Motor neuron (in vitro differentiated cells): ENCODE measurements around the gene CXCR3. TPM values are rescaled to one million over a fixed set of nuclear protein-coding genes. Genes with fewer than 3 reads are reported as not detected.

Source experiments
- ATAC-seq, 8 experiments: fragments of 200-7000 bp; cut with Tn5 transposase; replicated peaks in 6 of 8; 2 replicates each; pipeline ENCODE4 v1.8.0; 2021; ENCODE audit warnings: mild to moderate bottlenecking in 8 of 8, moderate library complexity in 8 of 8
- H3K27ac ChIP-seq, 2 donors: fragments of 250-450 bp; sonication (Bioruptor Pico); 2 replicates each; pipeline ENCODE4 v1.9.0; 2021; ENCODE audit warnings: antibody characterized with exemption in 2 of 2, mild to moderate bottlenecking in 2 of 2, moderate library complexity in 1 of 2
- H3K4me1 ChIP-seq, 2 donors: fragments of 250-450 bp; sonication (Bioruptor Pico); replicated peaks in 1 of 2; 2 replicates each; pipeline ENCODE4 v1.6.1; 2021; ENCODE audit warnings: antibody characterized with exemption in 2 of 2, mild to moderate bottlenecking in 2 of 2, moderate library complexity in 1 of 2
- H3K4me3 ChIP-seq, 5 donors: fragments of 250-450 bp; sonication (Bioruptor Pico); 2 replicates each; pipeline ENCODE4 v1.9.0; 2021; ENCODE audit warnings: antibody characterized with exemption in 5 of 5, mild to moderate bottlenecking in 5 of 5, moderate library complexity in 4 of 5
- WGBS, 10 experiments: fragments of 450-650 bp; shearing (Covaris generic); methylation state at CpG; one replicate each; pipeline ENCODE4 v1.0.0; 2022; 5-methylcytosine and 5-hydroxymethylcytosine counted together
- in situ Hi-C, 9 experiments: fragments of 400-800 bp; cut with MboI; loops; one replicate each; pipeline ENCODE4 v1.15.0; 2021; ENCODE audit warnings: low sequenced_read_pairs in 9 of 9, low pct_unique_long_range_greater_than_20kb in 2 of 9; ENCODE audit not compliant: unreplicated experiment in 9 of 9
- total RNA-seq, 8 experiments: library from RNA; unstranded; fragments of 300-600 nt; gene quantifications; 2 replicates each; pipeline versions ENCODE4 v1.2.3 to v1.2.4, GENCODE V29; 2022

CXCR3 gene
- total RNA-seq, 8 experiments from 2014 or later: 0.05 to 1.4 (median 0.32) TPM; not detected in 2

DNA sequence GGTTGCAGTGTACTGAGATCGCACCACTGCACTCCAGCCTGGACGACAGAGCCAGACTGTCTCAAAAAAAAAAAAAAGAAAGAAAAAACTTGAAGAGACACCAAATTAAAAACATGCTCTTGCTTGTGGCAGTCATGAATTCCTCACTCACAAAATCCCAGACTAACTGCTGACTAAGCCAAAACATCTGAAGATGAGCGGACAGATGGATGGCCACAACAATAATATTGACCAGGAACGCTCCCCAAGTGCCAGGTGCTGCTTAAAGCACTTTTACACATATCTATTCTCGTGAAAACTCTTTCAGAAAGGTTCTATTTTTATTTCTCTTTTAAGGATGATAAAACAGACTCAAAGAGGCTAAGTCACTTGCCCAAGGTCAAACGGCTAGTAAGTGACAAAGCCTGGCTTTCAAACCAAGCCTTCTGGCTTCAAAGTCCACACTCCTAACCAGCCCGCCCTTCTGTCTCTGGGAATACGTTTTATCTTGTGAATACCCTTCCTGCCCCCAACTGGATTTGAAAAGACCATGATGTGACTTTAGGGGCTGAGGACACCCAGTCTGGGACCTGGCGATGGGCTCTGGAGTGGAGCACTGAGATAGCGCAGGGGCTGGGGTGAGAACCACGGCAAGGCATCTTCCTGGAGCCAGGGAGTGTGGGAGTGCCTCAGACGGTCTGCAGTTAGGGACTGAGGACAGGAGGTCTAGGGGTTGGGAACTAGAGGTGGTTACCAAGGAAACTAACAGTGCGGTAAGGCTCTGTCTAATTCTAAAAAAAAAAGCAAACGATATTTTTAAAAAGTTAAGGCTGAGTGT is 9.5 kb upstream of the CXCR3 start:
- Histone ChIP-seq H3K4me1 (no peaks in the 10 kb centered on the region), H3K27ac (no peak overlapping the region), H3K4me3 (no peak overlapping the region)
- in situ Hi-C loops: no loop called here
- WGBS, 10 experiments: 40 to 88% (median 64%) methylated on average over 1 to 8 of the region's 14 CpGs; no CpG with 5 or more reads in 5 of the 10 experiments
- ATAC-seq: no peak

DNA sequence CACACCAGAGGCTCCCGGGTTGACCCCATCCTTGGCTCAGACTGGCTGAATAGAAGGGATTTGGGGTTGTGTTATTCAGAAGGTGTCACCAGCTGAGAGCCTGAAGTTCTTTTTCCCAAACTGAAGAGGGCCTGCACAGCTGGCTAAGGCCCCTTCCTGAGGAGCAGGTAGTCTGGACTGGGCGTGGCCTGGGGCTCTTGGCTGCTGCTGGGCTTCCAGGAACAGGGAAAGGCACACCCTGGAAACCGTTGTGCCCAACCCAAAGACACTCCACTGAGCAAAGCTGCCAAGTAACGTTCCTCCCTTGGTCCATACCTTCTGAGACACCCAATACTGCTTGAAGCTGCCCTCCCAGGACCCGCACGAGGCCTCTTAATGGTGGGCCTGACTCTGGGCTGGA is 8.3 kb upstream of the CXCR3 start:
- Histone ChIP-seq H3K27ac (no peak overlapping the region), H3K4me1 (no peaks in the 10 kb centered on the region), H3K4me3 (no peak overlapping the region)
- in situ Hi-C loops: no loop called here
- peak in 3 of 8 experiments; percentile 44 to 59 (median 44) for ATAC-seq
- 20 to 80% methylated on average over 1 to 3 of the region's 6 CpGs; no CpG with 5 or more reads in 8 of the 10 experiments for WGBS, 10 experiments

DNA sequence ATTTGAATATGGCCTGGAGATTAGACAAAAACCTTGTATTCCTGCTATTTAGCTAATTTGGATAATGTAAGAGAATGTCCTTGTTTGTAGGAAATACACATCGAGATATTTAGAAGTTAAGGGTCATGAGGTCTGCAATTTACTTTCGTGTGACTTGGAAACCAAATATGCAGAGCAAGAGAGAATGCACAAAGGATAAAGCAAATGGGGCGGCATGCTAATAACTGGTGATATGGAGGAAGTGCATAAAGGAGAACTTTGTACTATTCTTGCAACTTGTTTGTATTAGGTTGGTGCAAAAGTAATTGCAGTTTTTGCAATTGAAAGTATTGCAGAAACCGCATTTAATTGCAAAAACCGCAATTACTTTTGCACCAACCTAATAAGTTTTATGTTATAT is 7.2 kb upstream of the CXCR3 start:
- 60 to 100% (median 74%) methylated on average over 1 to 5 of the region's 5 CpGs; no CpG with 5 or more reads in 1 of the 10 experiments for WGBS, 10 experiments
- Histone ChIP-seq H3K4me1 (no peaks in the 10 kb centered on the region), H3K4me3 (no peak overlapping the region), H3K27ac (no peak overlapping the region)
- in situ Hi-C loops: no loop called here
- ATAC-seq: no peak

DNA sequence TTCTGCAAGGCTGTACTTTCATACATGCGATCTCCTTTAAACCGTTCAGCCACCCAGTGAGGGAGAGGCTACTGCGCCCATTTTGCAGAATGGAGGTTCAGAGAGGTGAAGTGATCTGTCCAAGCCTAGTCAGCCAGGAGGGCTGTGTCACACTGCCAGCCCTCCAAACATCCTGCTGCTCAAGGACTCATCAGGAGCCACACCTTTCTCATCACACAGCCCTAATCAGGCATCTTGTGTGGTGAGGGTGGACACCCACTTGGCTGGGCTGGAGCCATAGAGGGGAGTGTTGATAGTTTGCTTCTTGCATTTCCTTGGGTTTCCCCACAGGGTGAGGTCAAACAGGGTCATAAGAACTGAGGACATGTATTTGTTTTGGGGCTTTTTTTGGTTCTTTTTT is 5.4 kb upstream of the CXCR3 start:
- Histone ChIP-seq H3K4me1 (no peaks in the 10 kb centered on the region), H3K27ac (no peak overlapping the region), H3K4me3 (no peak overlapping the region)
- in situ Hi-C loops: no loop called here
- 61 to 100% (median 91%) methylated on average over 1 to 3 of the region's 3 CpGs; no CpG with 5 or more reads in 7 of the 10 experiments for WGBS, 10 experiments
- ATAC-seq: peak in 1 of 8 experiments; percentile 11

DNA sequence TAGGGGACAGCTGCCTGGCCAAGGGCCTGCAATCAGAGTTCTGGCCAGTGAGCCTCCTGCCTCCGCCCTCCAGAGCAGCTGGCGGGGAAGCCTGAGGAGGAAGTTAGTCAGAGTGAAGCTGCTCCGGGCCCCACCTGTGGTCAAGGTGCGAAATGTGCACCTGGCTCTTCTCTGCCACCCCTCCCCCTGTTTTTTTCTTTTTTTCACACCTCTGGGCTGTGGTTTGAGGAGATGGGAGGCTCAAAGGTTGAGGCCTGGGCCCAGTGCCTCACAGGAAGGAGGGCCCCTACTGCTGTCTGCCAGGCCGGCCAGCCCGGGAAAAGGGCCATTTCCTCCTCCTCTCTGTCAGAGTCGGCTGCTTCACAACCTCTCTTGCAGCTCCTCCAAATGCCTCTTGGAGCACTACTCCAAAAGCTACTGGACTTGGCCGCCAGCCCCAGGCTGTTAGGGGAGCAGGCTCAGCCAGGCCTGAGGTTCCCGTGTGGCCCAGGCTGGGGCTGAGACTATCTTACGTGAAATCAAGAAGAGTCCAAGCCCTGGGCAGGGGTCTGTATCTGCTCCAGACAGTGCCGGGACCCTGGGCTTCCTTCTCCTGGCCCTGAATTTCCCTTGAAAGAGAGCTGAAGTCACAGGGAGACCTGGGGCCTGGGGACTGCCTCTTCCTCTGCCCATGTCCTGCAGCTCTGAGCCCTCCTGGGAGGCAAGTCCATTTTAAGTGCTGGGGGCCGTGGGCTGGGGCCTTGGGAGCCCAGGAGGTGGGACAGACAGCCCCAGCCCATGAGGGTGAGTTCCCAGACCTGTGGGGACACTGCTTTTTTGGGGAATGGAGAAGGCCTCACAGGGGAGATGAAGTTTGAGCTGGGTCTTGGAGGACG is 4.5 kb upstream of the CXCR3 start:
- Histone ChIP-seq H3K4me3 (no peak overlapping the region), H3K27ac (no peak overlapping the region), H3K4me1 (no peaks in the 10 kb centered on the region)
- in situ Hi-C loops: no loop called here
- peak in 4 of 8 experiments; percentile 37 to 81 (median 49) for ATAC-seq
- 0 to 29% (median 27%) methylated on average over 1 to 5 of the region's 13 CpGs; no CpG with 5 or more reads in 7 of the 10 experiments for WGBS, 10 experiments

DNA sequence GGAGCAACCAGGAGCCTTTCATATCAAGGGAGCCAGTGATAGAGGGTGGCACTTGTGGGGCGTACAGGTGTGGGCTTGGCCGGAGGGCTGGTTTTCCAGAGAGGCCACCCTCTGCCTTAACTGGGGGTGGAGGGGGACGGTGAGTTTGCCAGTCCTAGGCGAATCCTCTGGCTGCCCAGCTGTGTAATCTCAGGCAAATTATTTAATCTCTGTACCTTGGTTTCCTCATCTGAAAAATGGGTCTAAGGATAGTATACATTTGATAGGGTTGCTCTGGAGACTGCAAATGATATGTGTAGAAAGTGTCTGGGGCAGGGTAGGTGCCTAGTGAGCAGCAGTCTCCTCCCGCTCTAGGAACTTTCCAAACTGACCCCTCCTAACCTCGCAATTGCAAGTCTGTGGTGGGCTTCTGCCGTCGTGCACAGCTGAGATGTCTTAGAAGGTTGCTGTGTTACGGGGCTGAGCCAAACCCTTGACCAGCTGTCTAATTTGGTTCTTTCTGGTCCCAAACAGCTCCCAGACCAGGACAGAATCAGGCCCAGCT is 3.8 kb upstream of the CXCR3 start:
- Histone ChIP-seq H3K4me1 (no peaks in the 10 kb centered on the region), H3K27ac (no peak overlapping the region), H3K4me3 (no peak overlapping the region)
- 56 to 60% methylated on average over 1 to 7 of the region's 9 CpGs; no CpG with 5 or more reads in 8 of the 10 experiments for WGBS, 10 experiments
- no peak for ATAC-seq
- in situ Hi-C loops: no loop called here

DNA sequence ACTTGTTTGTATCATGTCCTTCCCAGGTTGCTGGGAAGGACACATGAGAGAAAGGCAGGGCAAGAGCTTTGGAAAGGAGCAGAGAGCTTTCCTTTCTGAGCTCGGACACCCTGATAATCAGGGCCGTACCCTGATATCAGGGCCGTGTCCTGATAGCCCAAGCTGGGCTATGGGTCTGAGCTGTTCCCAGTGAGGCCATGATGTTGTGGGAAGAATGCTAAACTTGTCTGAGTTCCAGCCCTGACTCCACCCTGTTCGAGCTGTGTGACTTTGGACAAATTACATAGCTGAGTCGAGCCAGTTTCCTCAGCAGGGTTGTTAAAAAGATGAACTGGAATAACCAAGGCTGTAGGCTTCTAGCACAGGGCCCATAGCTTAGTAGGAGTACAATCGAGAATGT is 3.3 kb upstream of the CXCR3 start:
- in situ Hi-C loops: no loop called here
- peak in 2 of 8 experiments; percentile 39 to 57 for ATAC-seq
- H3K4me1 ChIP-seq: no peaks in the 10 kb centered on the region
- WGBS, 10 experiments: 57 to 80% methylated on average over 2 to 5 of the region's 6 CpGs; no CpG with 5 or more reads in 8 of the 10 experiments
- no peak overlapping the region for H3K27ac ChIP-seq
- no peak overlapping the region for H3K4me3 ChIP-seq

DNA sequence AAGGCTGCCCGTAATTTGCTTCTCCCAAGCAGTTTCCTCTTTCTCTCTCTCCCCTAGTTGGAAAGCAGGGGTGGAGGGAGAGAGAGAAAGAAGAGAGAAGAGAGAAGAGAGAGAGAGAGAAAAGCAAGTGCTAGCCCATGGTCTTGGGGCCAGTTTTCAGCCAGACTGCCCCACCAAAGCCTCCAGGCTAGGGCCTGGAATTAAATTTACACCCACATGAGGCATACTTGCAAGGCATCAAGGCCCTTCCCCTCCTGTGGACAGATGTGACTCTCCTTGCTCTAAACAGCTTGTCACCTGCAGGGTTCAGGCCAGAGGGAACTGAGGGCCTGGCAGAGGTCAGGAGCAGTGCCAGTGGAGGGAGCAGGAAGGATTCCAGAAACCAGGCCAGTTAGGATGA is 1.7 kb upstream of the CXCR3 start:
- Histone ChIP-seq H3K4me1 (no peaks in the 10 kb centered on the region), H3K4me3 (no peak overlapping the region), H3K27ac (no peak overlapping the region)
- in situ Hi-C loops: no loop called here
- ATAC-seq: peak in 3 of 8 experiments; percentile 44 to 51 (median 45)
- 0 to 50% methylated on average over 1 of the region's 1 CpG; no CpG with 5 or more reads in 8 of the 10 experiments for WGBS, 10 experiments

DNA sequence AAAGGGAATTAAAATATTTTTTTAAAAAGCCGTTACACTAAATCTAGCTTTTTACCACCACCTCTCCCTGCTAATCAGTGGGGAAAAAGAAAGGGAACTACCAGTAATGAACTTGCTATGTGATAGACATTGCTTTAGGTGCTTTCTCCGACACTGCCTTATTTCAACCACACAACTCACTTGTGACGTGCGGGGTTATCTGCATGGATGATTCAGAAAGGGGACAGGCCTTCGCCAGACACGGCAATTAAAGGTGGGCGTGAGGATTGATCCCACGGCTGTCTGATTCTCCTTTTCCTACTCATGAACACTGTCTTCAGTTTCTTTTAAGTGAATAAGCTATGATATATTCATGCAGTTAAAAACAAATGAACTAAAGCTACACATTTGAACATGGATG is 882 bp upstream of the CXCR3 start:
- ATAC-seq: no peak

DNA sequence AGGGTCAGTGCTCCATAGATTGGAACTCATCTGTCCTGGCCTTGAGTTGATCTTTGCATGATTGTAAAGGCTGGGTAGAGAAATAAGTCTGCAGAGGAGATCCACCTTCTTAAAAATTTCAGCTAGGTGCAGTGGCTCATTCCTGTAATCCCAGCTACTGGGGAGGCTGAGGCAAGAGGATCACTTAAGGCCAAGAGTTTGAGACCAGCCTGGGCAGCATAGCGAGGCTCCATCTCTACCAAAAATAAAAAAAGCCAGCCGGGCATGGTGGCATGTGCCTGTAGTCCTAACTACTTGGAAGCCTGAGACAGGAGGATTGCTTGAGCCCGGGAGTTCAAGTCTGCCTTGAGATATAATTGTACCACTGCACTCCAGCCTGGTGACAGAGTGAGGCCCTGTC is 476 bp upstream of the CXCR3 start:
- Histone ChIP-seq H3K4me1 (no peaks in the 10 kb centered on the region), H3K27ac (no peak overlapping the region), H3K4me3 (no peak overlapping the region)
- WGBS, 10 experiments: 14% methylated on average over 1 of the region's 3 CpGs; no CpG with 5 or more reads in 9 of the 10 experiments
- no peak for ATAC-seq
- in situ Hi-C loops: no loop called here

More for the DNA sequence above, 882 bp upstream of the CXCR3 start:
- WGBS, 10 experiments: 26 to 84% (median 78%) methylated on average over 1 to 5 of the region's 8 CpGs; no CpG with 5 or more reads in 6 of the 10 experiments
- H3K27ac ChIP-seq: no peak overlapping the region
- in situ Hi-C loops: no loop called here
- H3K4me3 ChIP-seq: no peak overlapping the region
- no peaks in the 10 kb centered on the region for H3K4me1 ChIP-seq

DNA sequence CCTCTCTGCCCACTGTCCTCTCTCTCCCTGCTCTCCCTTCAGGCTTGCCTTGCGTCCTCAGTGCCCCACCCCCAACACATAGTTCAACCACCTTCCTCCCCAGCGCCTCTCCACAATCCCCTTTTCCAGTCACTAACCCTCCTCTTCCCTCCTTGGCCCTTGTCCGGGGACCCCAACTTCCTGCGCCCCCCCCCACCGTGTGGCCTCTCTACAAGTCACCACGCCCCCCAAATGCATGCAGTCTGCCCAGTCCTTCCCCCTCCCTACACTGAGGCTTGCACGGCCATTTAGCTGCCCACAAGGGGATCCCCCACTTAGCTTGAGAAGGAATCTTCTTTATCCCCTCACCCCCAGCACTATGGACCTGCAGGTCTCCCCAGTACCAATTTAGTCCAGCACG is 569 bp downstream of the CXCR3 start:
- no peaks in the 10 kb centered on the region for H3K4me1 ChIP-seq
- in situ Hi-C loops: no loop called here
- H3K27ac ChIP-seq: no peak overlapping the region
- ATAC-seq: no peak
- WGBS, 10 experiments: 50% methylated on average over 2 of the region's 8 CpGs; no CpG with 5 or more reads in 9 of the 10 experiments
- no peak overlapping the region for H3K4me3 ChIP-seq

DNA sequence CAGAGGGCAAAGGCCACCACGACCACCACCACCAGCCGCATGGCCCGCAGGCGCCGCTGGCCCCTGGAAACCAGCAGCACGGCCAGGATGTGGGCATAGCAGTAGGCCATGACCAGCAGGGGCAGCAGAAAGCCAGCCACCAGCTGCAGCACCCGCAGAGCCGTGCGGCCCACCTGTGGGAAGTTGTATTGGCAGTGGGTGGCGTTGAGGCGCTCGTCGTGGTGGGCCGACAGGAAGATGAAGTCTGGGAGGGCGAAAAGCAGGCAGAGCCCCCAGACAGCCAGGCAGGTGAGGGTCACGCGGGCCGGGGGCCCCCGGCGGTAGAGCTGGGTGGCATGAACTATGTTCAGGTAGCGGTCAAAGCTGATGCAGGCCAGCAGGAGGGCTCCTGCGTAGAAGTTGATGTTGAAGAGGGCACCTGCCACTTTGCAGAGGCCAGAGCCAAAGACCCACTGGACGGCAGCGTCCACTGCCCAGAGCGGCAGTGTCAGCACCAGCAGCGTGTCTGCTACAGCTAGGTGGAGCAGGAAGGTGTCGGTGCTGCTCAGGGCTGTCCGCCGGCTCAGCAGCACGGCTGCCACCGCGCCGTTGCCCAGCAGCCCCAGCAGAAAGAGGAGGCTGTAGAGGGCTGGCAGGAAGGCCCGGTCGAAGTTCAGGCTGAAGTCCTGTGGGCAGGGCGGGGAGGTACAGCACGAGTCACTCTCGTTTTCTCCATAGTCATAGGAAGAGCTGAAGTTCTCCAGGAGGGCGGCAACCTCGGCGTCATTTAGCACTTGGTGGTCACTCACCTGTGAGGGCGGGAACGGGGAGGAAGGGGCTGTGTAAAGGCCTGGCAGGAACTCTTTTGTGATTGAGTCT is 1.4 kb downstream of the CXCR3 start:
- 75 to 95% methylated on average over 4 to 16 of the region's 43 CpGs; no CpG with 5 or more reads in 8 of the 10 experiments for WGBS, 10 experiments
- in situ Hi-C loops: no loop called here
- Histone ChIP-seq H3K27ac (no peak overlapping the region), H3K4me3 (no peak overlapping the region), H3K4me1 (no peaks in the 10 kb centered on the region)
- no peak for ATAC-seq
